ENCODE results near the gene SMCHD1. TPM values are rescaled to one million over a fixed set of nuclear protein-coding genes. Genes with fewer than 3 reads are reported as not detected.

The SMCHD1 gene
- polyA plus RNA-seq (ENCODE audit: insufficient read length in 4 of 4), result 10 to 100 TPM; 52.4 to 65.8 (median 62.7) TPM

- DNase-seq (ENCODE audit: low read depth in 4 of 4, low spot score in 3 of 4), result peak in 3 of 4 donors; percentile 67 to 73 (median 71)
Observed at GRCh38 chr18:2655178-2655953, at the start of gene SMCHD1. TSS of gene SMCHD1 (plus strand) at chr18:2655726. CDS start at chr18:2656076, 350 bp downstream.

DNA sequence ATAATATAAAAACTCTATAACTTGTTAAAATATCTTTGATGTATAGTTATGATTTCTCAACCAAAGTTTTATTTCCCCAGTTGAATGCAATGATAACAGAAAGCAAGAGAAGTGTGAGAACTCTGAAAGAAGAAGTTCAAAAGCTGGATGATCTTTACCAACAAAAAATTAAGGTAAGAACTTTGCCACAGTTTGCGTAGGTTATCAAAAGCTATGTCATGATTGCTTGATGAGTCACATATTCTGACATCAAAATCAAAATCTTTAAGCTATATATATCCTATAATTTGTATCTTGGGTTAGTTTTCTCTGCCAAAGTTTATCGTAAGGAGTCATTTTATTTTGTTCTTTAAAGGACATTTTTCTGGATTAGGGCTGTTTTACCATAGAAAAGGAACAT lies 49.2 kb upstream of the SMCHD1 start:
- DNase-seq (ENCODE audit: low read depth in 4 of 4, low spot score in 3 of 4), result no peak

DNA sequence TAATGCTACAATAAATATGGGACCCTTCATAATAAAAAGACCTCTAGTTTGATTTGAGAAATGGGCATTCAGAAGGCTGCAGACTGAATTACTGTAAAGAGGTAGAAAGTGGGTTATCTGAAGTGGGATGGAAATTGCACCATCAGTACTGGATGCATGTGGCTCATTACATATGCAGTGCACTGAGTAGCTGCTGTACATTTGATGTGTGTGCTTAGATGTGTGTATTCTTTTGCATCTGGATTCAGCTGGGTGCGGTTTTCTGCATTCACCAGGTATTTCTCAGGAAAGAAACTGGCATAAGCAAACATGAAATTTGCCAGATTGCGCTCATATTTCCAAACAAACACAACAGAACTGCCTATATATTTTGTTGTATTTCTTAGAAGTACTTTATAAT lies 45.9 kb upstream of the SMCHD1 start:
- DNase-seq (ENCODE audit: low read depth in 4 of 4, low spot score in 3 of 4), result no peak

- DNase-seq (ENCODE audit: low read depth in 4 of 4, low spot score in 3 of 4), result no peak
Observed at GRCh38 chr18:2610549-2610948, 45.0 kb upstream of the SMCHD1 start.

GRCh38 chr18:2612996-2613395 lies 42.5 kb upstream of the SMCHD1 start:
- DNase-seq (ENCODE audit: low read depth in 4 of 4, low spot score in 3 of 4), result no peak

DNA sequence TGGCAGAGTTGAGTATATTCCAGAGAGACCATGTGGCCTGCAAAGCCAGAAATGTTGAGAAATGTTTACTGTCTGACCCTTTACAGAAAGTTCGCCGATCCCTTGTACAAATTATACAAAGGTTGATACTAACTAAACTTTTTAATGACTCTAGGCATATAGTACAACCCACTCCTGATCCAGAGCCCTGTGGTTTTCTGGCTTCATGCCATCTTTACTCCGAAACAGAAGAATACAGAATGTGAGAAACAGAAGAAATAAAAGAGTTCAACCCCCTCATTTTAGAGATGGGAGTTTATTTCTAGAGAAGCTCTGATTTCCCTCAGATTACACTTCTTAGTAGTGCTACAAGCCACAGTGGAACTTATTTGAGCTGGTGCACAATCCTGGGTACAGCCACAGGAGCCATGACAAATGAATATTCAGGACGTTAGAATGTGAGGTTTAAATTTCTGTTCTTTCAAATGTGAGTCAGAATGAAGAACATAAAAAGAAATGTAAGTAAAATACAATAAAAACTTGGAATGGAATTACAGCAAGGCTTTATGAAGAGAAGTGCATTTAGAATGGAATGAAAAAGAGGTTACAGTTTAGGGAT lies 38.0 kb upstream of the SMCHD1 start:
- no peak for DNase-seq (ENCODE audit: low read depth in 4 of 4, low spot score in 3 of 4)

DNA sequence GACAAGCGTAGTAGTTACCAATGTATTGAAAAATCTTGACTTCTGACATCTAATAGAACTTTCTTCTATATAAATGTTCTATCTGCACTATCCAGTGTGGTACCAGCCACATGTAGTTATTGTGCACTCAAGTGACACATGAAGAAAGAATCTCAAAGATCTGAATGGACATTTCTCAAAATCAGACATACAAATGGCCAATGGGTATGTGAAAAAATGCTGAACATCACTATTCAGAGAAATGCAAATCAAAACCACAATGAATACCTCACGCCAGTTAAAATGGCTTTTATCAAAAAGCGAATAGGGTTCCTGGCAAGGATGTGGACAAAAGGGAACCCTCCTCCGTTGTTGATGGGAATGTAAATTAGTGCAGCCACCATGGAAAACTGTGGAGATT lies 37.5 kb upstream of the SMCHD1 start:
- no peak for DNase-seq (ENCODE audit: low read depth in 4 of 4, low spot score in 3 of 4)

GRCh38 chr18:2625217-2625616 lies 30.3 kb upstream of the SMCHD1 start:
- DNase-seq (ENCODE audit: low read depth in 4 of 4, low spot score in 3 of 4), result no peak

DNA sequence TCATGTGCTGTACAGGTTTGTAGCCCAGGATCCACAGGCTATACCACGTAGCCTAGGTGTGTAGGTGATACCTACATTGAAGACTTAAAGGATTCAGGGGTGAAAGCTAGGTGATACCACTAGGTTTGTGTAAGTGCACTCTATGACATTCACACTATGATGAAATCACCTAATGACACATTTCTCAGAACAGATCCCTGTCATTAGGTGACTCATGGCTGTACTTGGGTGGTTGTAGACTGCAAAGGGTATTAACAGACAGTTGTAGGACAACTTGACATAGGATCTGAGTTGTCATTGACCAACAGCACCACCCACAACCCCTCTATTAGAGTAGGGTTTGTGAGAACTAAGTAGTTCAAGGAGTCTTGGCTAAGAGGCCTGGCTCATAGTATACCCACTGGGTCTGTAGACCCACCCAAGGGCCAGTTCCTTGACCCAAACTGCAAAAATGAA lies 27.7 kb upstream of the SMCHD1 start:
- DNase-seq (ENCODE audit: low read depth in 4 of 4, low spot score in 3 of 4), result no peak

DNA sequence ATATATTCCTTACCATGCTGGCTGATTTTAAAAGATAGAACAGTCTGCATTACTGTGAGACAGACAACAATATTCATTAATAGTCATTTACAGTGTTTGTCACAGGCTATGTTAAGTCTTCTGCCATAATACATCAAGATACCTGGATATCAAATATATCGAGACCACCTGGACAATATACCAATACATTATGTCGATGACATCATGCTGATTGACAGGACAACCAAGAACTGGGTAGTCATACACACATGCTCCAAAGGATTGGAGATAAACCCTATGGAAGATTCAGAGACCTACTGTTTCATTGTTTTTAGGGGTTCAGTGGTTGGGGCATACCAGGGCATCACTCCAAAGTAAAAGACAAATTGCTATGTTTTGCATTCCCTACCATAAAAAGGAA lies 26.5 kb upstream of the SMCHD1 start:
- no peak for DNase-seq (ENCODE audit: low read depth in 4 of 4, low spot score in 3 of 4)

DNA sequence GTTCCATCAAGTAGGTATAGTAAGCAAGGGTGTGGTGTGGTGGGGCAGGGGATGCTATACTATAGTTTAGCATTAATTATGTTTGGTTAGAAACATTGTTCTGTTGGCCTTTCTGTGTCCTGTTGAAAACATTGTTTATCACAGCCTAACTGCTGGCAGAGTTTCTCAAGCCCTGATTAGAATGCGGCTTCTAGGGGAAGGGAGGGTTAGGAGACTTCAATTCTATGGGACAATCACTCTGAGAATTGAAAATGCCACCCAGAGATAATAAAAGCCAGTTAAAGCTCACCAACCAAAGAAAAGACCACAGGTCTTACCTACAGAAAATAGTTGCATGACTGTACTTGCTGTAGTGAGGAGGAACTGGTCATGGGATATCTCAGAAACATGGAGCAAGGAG lies 19.9 kb upstream of the SMCHD1 start:
- DNase-seq (ENCODE audit: low read depth in 4 of 4, low spot score in 3 of 4), result no peak

- DNase-seq (ENCODE audit: low read depth in 4 of 4, low spot score in 3 of 4), result peak in 1 of 4 donors; percentile 13
Observed at GRCh38 chr18:2636126-2636631, 19.3 kb upstream of the SMCHD1 start.

DNA sequence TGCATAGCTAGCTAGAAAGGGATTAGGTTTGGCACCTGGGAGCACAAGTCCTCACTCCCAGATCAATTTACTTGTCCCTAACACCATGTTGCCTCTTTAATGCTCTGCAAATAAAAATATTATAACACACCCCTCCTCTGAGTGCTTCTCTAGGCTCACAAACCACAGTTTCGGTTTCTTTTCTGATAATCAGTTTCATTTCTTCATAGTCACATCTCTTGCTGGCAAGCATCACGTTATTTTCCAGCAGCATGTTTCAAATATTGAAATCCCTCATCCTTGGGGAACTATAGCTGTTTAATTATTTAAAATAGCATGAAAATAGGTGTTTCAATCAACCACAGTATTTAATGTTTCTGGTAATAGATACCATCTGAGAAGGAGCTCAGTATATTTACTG lies 13.9 kb upstream of the SMCHD1 start:
- DNase-seq (ENCODE audit: low read depth in 4 of 4, low spot score in 3 of 4), result no peak

- no peak for DNase-seq (ENCODE audit: low read depth in 4 of 4, low spot score in 3 of 4)
Observed at GRCh38 chr18:2642771-2643170, 12.8 kb upstream of the SMCHD1 start.

- DNase-seq (ENCODE audit: low read depth in 4 of 4, low spot score in 3 of 4), result no peak
Observed at GRCh38 chr18:2644535-2644934, 11.0 kb upstream of the SMCHD1 start.

DNA sequence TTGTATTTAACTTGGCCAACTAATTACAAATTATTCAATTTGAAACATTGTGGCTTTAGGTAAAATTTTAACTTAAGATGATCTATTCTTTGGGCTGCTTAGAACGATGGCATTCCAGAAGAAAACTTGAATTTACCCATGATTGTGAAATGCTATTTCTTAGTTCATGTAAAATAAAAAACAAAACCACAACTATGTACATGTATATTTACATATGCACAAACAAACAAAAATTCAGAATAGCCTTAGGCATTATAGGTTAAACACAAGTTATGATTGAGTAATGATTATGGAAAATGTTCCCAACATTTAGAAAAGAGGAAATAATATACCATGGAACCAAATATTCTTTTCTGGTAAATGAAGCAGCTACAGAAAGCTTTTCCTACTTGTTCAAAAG lies 3.5 kb upstream of the SMCHD1 start:
- DNase-seq (ENCODE audit: low read depth in 4 of 4, low spot score in 3 of 4), result no peak

DNA sequence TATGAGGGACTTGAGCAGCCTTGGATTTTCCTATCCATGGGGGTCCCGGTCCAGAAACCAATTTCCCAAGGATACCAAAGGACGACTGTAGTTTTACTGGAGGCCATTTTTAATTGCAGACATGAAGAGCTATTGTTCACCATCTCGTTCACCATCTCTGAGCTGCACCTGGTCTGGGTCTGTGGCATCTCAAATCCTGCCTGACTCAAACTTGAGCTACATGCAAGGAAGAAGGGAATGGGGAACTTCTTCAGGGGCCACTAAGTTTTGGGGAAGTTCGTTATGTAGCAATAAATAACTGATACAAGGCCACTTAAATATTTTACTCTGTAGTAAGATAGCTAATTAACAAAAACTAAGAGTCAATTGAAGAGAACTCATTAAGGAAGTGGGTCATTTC lies 2.1 kb upstream of the SMCHD1 start:
- no peak for DNase-seq (ENCODE audit: low read depth in 4 of 4, low spot score in 3 of 4)

DNA sequence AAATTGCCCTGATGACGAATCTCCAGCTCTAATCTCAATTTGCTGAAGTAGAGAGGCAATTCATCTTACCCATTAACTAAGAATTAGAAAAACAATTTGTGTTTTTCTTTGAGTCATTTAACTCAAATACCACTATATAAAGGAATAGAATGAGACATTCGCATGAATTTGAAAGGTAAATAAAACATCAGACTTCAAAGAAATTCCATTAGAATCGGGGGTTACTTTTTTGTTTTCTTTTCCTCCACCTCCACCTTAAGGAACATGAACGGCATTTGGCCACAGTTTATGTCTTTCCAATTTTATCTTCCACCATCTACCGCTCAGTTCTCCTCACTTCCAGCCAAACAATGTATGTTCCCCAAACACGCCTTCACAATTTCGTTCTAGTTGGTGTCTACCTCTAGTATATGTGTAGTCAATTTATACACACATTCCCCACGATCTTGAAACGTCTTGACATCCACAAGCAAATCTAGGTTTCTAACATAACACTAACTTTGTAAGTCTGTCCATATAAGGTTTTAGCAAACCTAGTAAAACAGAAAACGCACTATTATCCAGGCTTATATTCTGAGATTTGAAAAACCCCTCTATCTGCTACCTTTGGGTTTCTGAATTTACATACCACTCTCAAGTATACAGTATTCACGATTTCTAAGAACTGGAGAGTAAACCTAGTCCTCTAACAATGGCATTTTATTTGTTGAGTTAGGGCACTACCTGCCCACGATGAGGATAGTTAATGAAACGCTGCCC lies 1.2 kb upstream of the SMCHD1 start:
- peak in 1 of 4 donors; percentile 27 for DNase-seq (ENCODE audit: low read depth in 4 of 4, low spot score in 3 of 4)

GRCh38 chr18:2654928-2655177 lies 673 bp upstream of the SMCHD1 start:
- DNase-seq (ENCODE audit: low read depth in 4 of 4, low spot score in 3 of 4), result no peak

DNA sequence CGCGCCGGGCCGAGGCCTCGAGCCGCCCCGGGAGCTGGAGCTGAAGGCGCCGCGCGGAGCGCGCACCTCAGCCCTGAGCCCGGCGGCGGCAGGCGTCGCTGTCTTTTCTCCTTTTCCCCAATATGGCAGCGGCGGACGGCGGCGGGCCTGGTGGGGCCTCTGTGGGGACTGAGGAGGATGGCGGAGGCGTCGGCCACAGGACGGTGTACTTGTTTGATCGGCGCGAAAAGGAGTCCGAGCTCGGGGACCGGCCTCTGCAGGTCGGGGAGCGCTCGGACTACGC lies 369 bp downstream of the SMCHD1 start:
- DNase-seq (ENCODE audit: low read depth in 4 of 4, low spot score in 3 of 4), result peak in 2 of 4 donors; percentile 47 to 61

DNA sequence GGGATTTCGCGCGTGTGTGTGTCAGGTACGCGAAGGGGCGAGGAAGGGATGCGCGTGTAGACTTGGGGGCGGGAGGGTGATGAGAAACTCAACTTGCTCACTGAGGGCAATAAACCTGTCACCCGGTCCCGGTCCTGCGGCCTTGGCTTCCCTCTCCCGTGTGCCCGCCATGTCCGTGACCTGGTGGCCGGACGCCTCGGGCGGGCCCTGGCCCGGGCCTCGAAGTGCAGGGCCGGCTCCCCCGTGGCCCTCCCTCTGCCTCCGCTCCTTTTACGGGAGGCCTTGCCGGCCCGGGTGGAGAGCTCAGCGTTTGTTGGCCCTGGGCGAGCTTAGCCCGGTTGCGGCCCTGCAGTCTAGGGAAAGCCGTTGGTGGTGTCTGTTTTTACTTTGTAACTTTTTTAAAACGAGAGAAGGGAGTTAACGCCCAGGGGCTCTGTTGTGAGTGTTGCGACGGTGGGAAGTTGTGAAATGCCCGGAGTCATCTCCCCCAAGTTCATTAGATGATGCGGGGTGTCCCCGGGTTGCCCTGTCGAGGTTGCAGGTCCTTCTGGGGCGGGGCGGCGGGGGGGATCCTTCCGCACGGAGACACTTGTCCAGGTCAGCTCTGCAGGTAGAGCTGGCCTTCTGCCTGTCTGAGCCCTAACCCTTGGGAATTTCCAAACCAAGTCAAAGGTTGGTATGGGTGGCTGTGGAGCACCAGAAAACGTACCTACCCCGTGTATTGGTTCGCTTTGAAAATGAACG lies 883 bp downstream of the SMCHD1 start:
- peak in 1 of 4 donors; percentile 8 for DNase-seq (ENCODE audit: low read depth in 4 of 4, low spot score in 3 of 4)

Measured in right renal pelvis (tissue), 4 donors.